SK-N-SH (cell line): ENCODE measurements around the gene RNF8. TPM values are rescaled to one million over a fixed set of nuclear protein-coding genes. Genes with fewer than 3 reads are reported as not detected.

ENCODE experiments used
- CTCF ChIA-PET: fragments of 300-600, 350-600 bp; formaldehyde crosslinking; extraction: SDS; loops from one replicate; lab custom pipeline; 2021; lab: Yijun Ruan, JAX
- POLR2A ChIA-PET: fragments of 350-600 bp; sonication (Branson Sonifier 250); formaldehyde crosslinking; extraction: SDS; loops from one replicate; lab custom pipeline; 2020; ENCODE audit warnings: antibody characterized with exemption, inconsistent platforms; lab: Yijun Ruan, JAX
- DNase-seq: peaks from one replicate; pipeline ENCODE4 v3.0.0; 2012
- H2AFZ ChIP-seq: fragments of 200-600 bp; sonication (generic); 2 replicates; pipeline ENCODE4 v1.8.1; 2016; ENCODE audit warnings: antibody characterized with exemption, mild to moderate bottlenecking, low read depth
- H3F3A ChIP-seq: fragments of 200-600 bp; sonication (generic); replicated peaks from 2 replicates; pipeline ENCODE3; 2016; ENCODE audit warnings: antibody characterized with exemption, mild to moderate bottlenecking; ENCODE audit not compliant: insufficient read depth
- H3K27ac ChIP-seq, 2 experiments: fragments of 200-500 bp in 1 of 2; fragments of 200-600 bp in 1 of 2; sonication (Bioruptor generic) in 1 of 2; sonication (generic), shearing (Covaris generic) in 1 of 2; 2 replicates each; pipeline versions ENCODE4 v1.5.1 to v1.6.1; 2014 to 2016; ENCODE audit warnings: low read depth in 2 of 2, inconsistent platforms in 1 of 2, low read length in 1 of 2, mild to moderate bottlenecking in 1 of 2, mixed read lengths in 1 of 2
- H3K27me3 ChIP-seq: fragments of 200-600 bp; sonication (generic), shearing (Covaris generic); 2 replicates; pipeline ENCODE4 v1.6.1; 2016; ENCODE audit warnings: mixed run types; ENCODE audit not compliant: insufficient read depth
- H3K36me3 ChIP-seq, 2 experiments: fragments of 200-500 bp in 1 of 2; fragments of 200-600 bp in 1 of 2; sonication (Bioruptor generic) in 1 of 2; sonication (generic) in 1 of 2; replicated peaks in 1 of 2; 2 replicates each; pipeline versions ENCODE3 to v1.5.1; 2014 to 2016; ENCODE audit warnings: low read length in 1 of 2, mild to moderate bottlenecking in 1 of 2; ENCODE audit not compliant: insufficient read depth in 2 of 2, control insufficient read depth in 1 of 2
- H3K4me1 ChIP-seq, 2 experiments: fragments of 200-500 bp in 1 of 2; fragments of 200-600 bp in 1 of 2; sonication (Bioruptor generic) in 1 of 2; sonication (generic), shearing (Covaris generic) in 1 of 2; 2 replicates each; pipeline versions ENCODE4 v1.5.1 to v1.6.1; 2014 to 2016; ENCODE audit warnings: low read depth in 1 of 2, low read length in 1 of 2, mixed run types in 1 of 2; ENCODE audit not compliant: insufficient read depth in 2 of 2, control insufficient read depth in 1 of 2
- H3K4me2 ChIP-seq: fragments of 200-600 bp; sonication (generic), shearing (Covaris generic); 2 replicates; pipeline ENCODE4 v1.6.1; 2017; ENCODE audit warnings: mixed run types
- H3K4me3 ChIP-seq, 2 experiments: fragments of 200-500 bp in 1 of 2; fragments of 200-600 bp in 1 of 2; sonication (Bioruptor generic) in 1 of 2; sonication (generic), shearing (Covaris generic) in 1 of 2; 2 replicates each; pipeline versions ENCODE4 v1.5.1 to v1.8.1; 2014 to 2016; ENCODE audit warnings: low read depth in 2 of 2, inconsistent platforms in 1 of 2, low read length in 1 of 2, mild to moderate bottlenecking in 1 of 2, mixed read lengths in 1 of 2, moderate library complexity in 1 of 2
- H3K79me2 ChIP-seq: fragments of 200-600 bp; sonication (generic); 2 replicates; pipeline ENCODE4 v1.8.1; 2017; ENCODE audit warnings: mild to moderate bottlenecking; ENCODE audit not compliant: insufficient read depth
- H3K9ac ChIP-seq: fragments of 200-600 bp; sonication (generic); 2 replicates; pipeline ENCODE4 v1.6.1; 2017; ENCODE audit warnings: mixed run types
- H3K9me2 ChIP-seq: fragments of 200-600 bp; sonication (generic); 2 replicates; pipeline ENCODE4 v1.6.1; 2017; ENCODE audit warnings: mixed run types
- H3K9me3 ChIP-seq: fragments of 200-600 bp; sonication (generic); 2 replicates; pipeline ENCODE4 v1.6.1; 2017; ENCODE audit warnings: mixed run types, mild to moderate bottlenecking, moderate library complexity
- H4K20me1 ChIP-seq: fragments of 200-600 bp; sonication (generic); 2 replicates; pipeline ENCODE4 v1.6.1; 2017; ENCODE audit warnings: mild to moderate bottlenecking, mixed run types; ENCODE audit not compliant: insufficient read depth
- CHD2 ChIP-seq: fragments of 150-350 bp; IDR thresholded peaks from 2 replicates; pipeline ENCODE4 v1.6.1; 2018; ENCODE audit warnings: low read length; ENCODE audit not compliant: partially characterized antibody
- ELF1 ChIP-seq: IDR thresholded peaks from 2 replicates; pipeline ENCODE4 v1.4.0; 2012
- EP300 ChIP-seq, 2 experiments: IDR thresholded peaks; 2 replicates each; pipeline versions ENCODE4 v1.4.0 to v1.6.1; 2012; ENCODE audit warnings: borderline replicate concordance in 1 of 2, low read depth in 1 of 2, low read length in 1 of 2
- FOXJ3 ChIP-seq: sonication (generic); formaldehyde crosslinking; IDR thresholded peaks from 2 replicates; pipeline ENCODE4 v1.5.1; 2020; ENCODE audit warnings: mild to moderate bottlenecking, missing genetic modification reagents
- FOXM1 ChIP-seq: IDR thresholded peaks from 2 replicates; pipeline ENCODE4 v1.4.0; 2012; ENCODE audit warnings: low read depth, mild to moderate bottlenecking
- GABPA ChIP-seq: IDR thresholded peaks from 2 replicates; pipeline ENCODE4 v1.4.0; 2012; ENCODE audit warnings: low read depth, mild to moderate bottlenecking
- GATA2 ChIP-seq: sonication (generic); formaldehyde crosslinking; IDR thresholded peaks from 2 replicates; pipeline ENCODE4 v1.5.0; 2020; ENCODE audit warnings: mild to moderate bottlenecking, missing genetic modification reagents
- MXI1 ChIP-seq: IDR thresholded peaks from 2 replicates; pipeline ENCODE4 v1.6.1; 2012; ENCODE audit warnings: mild to moderate bottlenecking, low read depth, low read length, improper control_type of control experiment
- RAD21 ChIP-seq: IDR thresholded peaks from 2 replicates; pipeline ENCODE4 v1.6.1; 2012; ENCODE audit warnings: mild to moderate bottlenecking, low read length
- RFX5 ChIP-seq: IDR thresholded peaks from 2 replicates; pipeline ENCODE4 v1.6.1; 2012; ENCODE audit warnings: mild to moderate bottlenecking, improper control_type of control experiment, low read length
- RXRA ChIP-seq: IDR thresholded peaks from 2 replicates; pipeline ENCODE4 v1.4.0; 2012; ENCODE audit warnings: low read depth, mild to moderate bottlenecking, borderline replicate concordance
- YY1 ChIP-seq: IDR thresholded peaks from 2 replicates; pipeline ENCODE4 v1.4.0; 2012; ENCODE audit warnings: low read depth, mild to moderate bottlenecking
- WGBS: methylation state at CpG from one replicate; pipeline ENCODE4 v1.1.6; 2017; ENCODE audit warnings: low lambda C conversion rate; 5-methylcytosine and 5-hydroxymethylcytosine counted together
- polyA plus RNA-seq, 3 experiments: library from polyadenylated mRNA; depleted of rRNA; stranded (reverse); fragments of >200 nt; gene quantifications; 2 replicates each; pipeline ENCODE4 v1.2.3, GENCODE V29; 2012
- TF ChIP-seq, protein P1 (sequence below): IDR thresholded peaks from 2 replicates; pipeline ENCODE4 v1.4.0; 2012; ENCODE audit warnings: low read depth, borderline replicate concordance
- TF ChIP-seq, protein P2 (sequence below): fragments of 200-600 bp; sonication (generic); IDR thresholded peaks from 2 replicates; pipeline ENCODE4 v1.6.1; 2017; ENCODE audit warnings: antibody characterized with exemption, mild to moderate bottlenecking, moderate library complexity
- TF ChIP-seq, protein P3 (sequence below): IDR thresholded peaks from 2 replicates; pipeline ENCODE4 v1.4.0; 2012; ENCODE audit warnings: low read depth
- TF ChIP-seq, protein P4 (sequence below): IDR thresholded peaks from 2 replicates; pipeline ENCODE4; 2012
- TF ChIP-seq, protein P5 (sequence below): fragments of 150-350 bp; IDR thresholded peaks from 2 replicates; pipeline ENCODE4 v1.6.1; 2017; ENCODE audit warnings: antibody characterized with exemption, low read length, low read depth, borderline replicate concordance

Gene RNF8
- polyA plus RNA-seq, 1 of the 3 experiments (the other 2 are of a cell fraction): 21.7 TPM

DNA sequence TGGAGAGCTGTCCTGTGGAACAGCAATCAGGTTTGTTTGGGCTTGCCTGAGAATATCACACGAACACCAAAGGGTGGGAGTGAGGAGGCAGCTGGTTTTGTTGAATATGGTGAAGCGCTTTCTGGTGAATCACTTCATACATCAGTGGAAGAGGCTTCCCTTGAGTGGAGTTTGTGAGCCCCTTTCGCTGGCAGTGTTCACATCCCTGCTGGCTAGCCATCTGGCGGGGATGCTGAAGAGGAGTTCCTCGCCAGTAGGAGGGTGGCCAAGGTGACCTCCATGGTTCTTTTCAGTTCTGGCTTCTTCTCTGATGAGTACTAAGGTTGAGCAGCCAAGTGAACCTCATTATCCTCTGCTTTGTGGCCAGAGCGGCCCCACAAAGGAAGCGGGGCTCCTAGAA is 37.7 kb upstream of the RNF8 start:
- no peak overlapping the region for H3K27ac ChIP-seq
- no peak overlapping the region for H3K4me3 ChIP-seq
- peaks cover 32 to 54% of the 10 kb centered on the region in 2 experiments for H3K36me3 ChIP-seq
- H3K9me2 ChIP-seq: no peaks in the 10 kb centered on the region
- no peaks in the 10 kb centered on the region for H3K79me2 ChIP-seq
- POLR2A ChIA-PET: no interaction called here
- H3K4me2 ChIP-seq: no peak overlapping the region
- no peaks in the 10 kb centered on the region for H3K27me3 ChIP-seq
- H3K4me1 ChIP-seq: peaks cover 11 to 21% of the 10 kb centered on the region in 2 experiments; a peak in 3 of 4 replicates
- 95% methylated on average over 6 of the region's 7 CpGs for WGBS
- TF ChIP-seq EP300 (IDR thresholded peaks at IDR 0.05; ENCODE audit: borderline replicate concordance in 1 of 2, low read depth in 1 of 2, low read length in 1 of 2) (no peak), YY1 (no peak), CHD2 (no peak), FOXM1 (no peak), RFX5 (no peak), FOXJ3 (CRISPR knock-in tag) (no peak), RAD21 (no peak), MXI1 (no peak), RXRA (no peak), GABPA (no peak), GATA2 (CRISPR knock-in tag) (no peak), ELF1 (no peak)
- TF ChIP-seq, protein P1, sequence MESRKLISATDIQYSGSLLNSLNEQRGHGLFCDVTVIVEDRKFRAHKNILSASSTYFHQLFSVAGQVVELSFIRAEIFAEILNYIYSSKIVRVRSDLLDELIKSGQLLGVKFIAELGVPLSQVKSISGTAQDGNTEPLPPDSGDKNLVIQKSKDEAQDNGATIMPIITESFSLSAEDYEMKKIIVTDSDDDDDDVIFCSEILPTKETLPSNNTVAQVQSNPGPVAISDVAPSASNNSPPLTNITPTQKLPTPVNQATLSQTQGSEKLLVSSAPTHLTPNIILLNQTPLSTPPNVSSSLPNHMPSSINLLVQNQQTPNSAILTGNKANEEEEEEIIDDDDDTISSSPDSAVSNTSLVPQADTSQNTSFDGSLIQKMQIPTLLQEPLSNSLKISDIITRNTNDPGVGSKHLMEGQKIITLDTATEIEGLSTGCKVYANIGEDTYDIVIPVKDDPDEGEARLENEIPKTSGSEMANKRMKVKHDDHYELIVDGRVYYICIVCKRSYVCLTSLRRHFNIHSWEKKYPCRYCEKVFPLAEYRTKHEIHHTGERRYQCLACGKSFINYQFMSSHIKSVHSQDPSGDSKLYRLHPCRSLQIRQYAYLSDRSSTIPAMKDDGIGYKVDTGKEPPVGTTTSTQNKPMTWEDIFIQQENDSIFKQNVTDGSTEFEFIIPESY: no peak
- TF ChIP-seq, protein P2, sequence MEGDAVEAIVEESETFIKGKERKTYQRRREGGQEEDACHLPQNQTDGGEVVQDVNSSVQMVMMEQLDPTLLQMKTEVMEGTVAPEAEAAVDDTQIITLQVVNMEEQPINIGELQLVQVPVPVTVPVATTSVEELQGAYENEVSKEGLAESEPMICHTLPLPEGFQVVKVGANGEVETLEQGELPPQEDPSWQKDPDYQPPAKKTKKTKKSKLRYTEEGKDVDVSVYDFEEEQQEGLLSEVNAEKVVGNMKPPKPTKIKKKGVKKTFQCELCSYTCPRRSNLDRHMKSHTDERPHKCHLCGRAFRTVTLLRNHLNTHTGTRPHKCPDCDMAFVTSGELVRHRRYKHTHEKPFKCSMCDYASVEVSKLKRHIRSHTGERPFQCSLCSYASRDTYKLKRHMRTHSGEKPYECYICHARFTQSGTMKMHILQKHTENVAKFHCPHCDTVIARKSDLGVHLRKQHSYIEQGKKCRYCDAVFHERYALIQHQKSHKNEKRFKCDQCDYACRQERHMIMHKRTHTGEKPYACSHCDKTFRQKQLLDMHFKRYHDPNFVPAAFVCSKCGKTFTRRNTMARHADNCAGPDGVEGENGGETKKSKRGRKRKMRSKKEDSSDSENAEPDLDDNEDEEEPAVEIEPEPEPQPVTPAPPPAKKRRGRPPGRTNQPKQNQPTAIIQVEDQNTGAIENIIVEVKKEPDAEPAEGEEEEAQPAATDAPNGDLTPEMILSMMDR: no peak
- TF ChIP-seq, protein P3, sequence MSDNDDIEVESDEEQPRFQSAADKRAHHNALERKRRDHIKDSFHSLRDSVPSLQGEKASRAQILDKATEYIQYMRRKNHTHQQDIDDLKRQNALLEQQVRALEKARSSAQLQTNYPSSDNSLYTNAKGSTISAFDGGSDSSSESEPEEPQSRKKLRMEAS: no peak
- TF ChIP-seq, protein P4, sequence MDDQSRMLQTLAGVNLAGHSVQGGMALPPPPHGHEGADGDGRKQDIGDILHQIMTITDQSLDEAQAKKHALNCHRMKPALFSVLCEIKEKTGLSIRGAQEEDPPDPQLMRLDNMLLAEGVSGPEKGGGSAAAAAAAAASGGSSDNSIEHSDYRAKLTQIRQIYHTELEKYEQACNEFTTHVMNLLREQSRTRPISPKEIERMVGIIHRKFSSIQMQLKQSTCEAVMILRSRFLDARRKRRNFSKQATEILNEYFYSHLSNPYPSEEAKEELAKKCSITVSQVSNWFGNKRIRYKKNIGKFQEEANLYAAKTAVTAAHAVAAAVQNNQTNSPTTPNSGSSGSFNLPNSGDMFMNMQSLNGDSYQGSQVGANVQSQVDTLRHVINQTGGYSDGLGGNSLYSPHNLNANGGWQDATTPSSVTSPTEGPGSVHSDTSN: no peak
- TF ChIP-seq, protein P5, sequence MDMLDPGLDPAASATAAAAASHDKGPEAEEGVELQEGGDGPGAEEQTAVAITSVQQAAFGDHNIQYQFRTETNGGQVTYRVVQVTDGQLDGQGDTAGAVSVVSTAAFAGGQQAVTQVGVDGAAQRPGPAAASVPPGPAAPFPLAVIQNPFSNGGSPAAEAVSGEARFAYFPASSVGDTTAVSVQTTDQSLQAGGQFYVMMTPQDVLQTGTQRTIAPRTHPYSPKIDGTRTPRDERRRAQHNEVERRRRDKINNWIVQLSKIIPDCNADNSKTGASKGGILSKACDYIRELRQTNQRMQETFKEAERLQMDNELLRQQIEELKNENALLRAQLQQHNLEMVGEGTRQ: no peak
- no peaks in the 10 kb centered on the region for H3K9me3 ChIP-seq
- no peak for DNase-seq
- no peak overlapping the region for H3K9ac ChIP-seq
- CTCF ChIA-PET: interaction anchor here (0.7 to 5.9 kb wide), 3 partner anchors 9 to 107 kb away, joined by 3 to 43 read pairs (median 3); no protein-coding TSS in a partner anchor
- H4K20me1 ChIP-seq: no peaks in the 10 kb centered on the region
- no peak overlapping the region for H2AFZ ChIP-seq
- H3F3A ChIP-seq: peaks cover 18% of the 10 kb centered on the region
